MM.1S (cell line): Measurements from ENCODE around the gene CDK6.

ENCODE experiments used
- DNase-seq: peaks from one replicate; pipeline ENCODE4 v3.0.0-alpha.2; 2015
- H2AFZ ChIP-seq: fragments of 300-600 bp; sonication (generic); 2 replicates; pipeline ENCODE4 v1.6.0; 2016; ENCODE audit warnings: antibody characterized with exemption, low read length
- H3F3A ChIP-seq: fragments of 300-600 bp; sonication (generic); 2 replicates; pipeline ENCODE4 v1.6.1; 2016; ENCODE audit warnings: mild to moderate bottlenecking, antibody characterized with exemption, low read length, moderate library complexity, mixed read lengths; ENCODE audit not compliant: insufficient read depth
- H3K27ac ChIP-seq: fragments of 300-600 bp; sonication (generic); 2 replicates; pipeline ENCODE4 v1.5.1; 2016; ENCODE audit warnings: mild to moderate bottlenecking, low read length
- H3K27me3 ChIP-seq: fragments of 300-600 bp; sonication (generic); replicated peaks from 2 replicates; pipeline ENCODE4 v1.6.0; 2016; ENCODE audit warnings: low read length; ENCODE audit not compliant: insufficient read depth
- H3K36me3 ChIP-seq: fragments of 300-600 bp; sonication (generic); replicated peaks from 2 replicates; pipeline ENCODE4 v1.6.1; 2016; ENCODE audit warnings: mild to moderate bottlenecking, low read length, mixed read lengths; ENCODE audit not compliant: insufficient read depth
- H3K4me1 ChIP-seq: fragments of 300-600 bp; sonication (generic); 2 replicates; pipeline ENCODE4 v1.6.1; 2016; ENCODE audit warnings: low read length, mixed read lengths
- H3K4me2 ChIP-seq: fragments of 300-600 bp; sonication (generic); 2 replicates; pipeline ENCODE4 v1.6.0; 2016; ENCODE audit warnings: low read depth, low read length
- H3K4me3 ChIP-seq: fragments of 300-600 bp; sonication (generic); 2 replicates; pipeline ENCODE4 v1.5.1; 2016; ENCODE audit warnings: low read length, mixed read lengths
- H3K79me2 ChIP-seq: fragments of 300-600 bp; sonication (generic); 2 replicates; pipeline ENCODE4 v1.6.1; 2016; ENCODE audit warnings: mixed run types, low read length, mixed read lengths
- H3K9ac ChIP-seq: fragments of 300-600 bp; sonication (generic); 2 replicates; pipeline ENCODE4 v1.6.1; 2016; ENCODE audit warnings: low read length, mixed read lengths
- H3K9me2 ChIP-seq: fragments of 300-600 bp; sonication (generic); replicated peaks from 2 replicates; pipeline ENCODE4 v1.6.1; 2016; ENCODE audit warnings: mild to moderate bottlenecking, low read length, mixed read lengths; ENCODE audit not compliant: insufficient read depth
- H3K9me3 ChIP-seq: fragments of 300-600 bp; sonication (generic); replicated peaks from 2 replicates; pipeline ENCODE4 v1.6.1; 2016; ENCODE audit warnings: mild to moderate bottlenecking, low read length, mixed read lengths; ENCODE audit not compliant: insufficient read depth
- H4K20me1 ChIP-seq: fragments of 300-600 bp; sonication (generic); 2 replicates; pipeline ENCODE4 v1.6.1; 2016; ENCODE audit warnings: mild to moderate bottlenecking, low read length, moderate library complexity, mixed read lengths; ENCODE audit not compliant: insufficient read depth
- EZH2 ChIP-seq: fragments of 300-600 bp; sonication (generic); optimal IDR thresholded peaks from 2 replicates; pipeline ENCODE3; 2017; ENCODE audit warnings: low read depth, mild to moderate bottlenecking, antibody characterized with exemption, low read length, mixed read lengths
- EZH2phosphoT487 ChIP-seq: fragments of 300-600 bp; sonication (generic); IDR thresholded peaks from 2 replicates; pipeline ENCODE4 v1.6.1; 2018; ENCODE audit warnings: antibody characterized with exemption, low read length
- TF ChIP-seq, protein P1 (sequence below): fragments of 300-600 bp; sonication (generic); IDR thresholded peaks from 2 replicates; pipeline ENCODE4 v1.5.1; 2016; ENCODE audit warnings: antibody characterized with exemption, low read length, mixed read lengths

The CDK6 gene

DNA sequence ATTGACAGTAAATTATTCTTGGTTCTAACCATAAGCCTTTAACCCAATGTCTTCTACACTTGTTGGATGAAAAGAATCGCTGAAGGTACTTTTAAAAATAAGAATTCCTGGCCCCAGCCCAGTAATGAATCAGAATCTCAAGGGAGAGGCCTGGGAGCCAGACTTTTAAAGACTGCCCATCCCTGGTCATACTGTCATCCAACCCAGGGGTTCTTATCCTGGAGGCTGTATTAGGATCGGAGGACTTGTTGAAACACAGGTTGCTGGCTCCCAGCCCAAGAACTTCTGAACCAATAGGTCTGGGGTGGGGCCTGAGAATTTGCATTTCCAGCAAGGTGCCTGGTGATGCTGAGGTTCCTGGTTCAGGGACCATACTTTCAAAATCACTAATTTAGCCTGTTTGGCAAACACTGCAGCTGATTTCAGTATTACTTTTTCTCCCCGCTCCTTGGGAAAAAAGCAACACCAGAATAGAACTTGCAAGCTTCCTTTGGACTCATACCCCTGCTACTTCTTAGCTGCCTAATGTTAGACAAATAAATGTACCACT, 166.7 kb downstream of the CDK6 start:
- Histone ChIP-seq H3K9ac (no peak overlapping the region), H4K20me1 (no peaks in the 10 kb centered on the region), H3K4me2 (no peak overlapping the region), H3K9me2 (no peaks in the 10 kb centered on the region), H3K4me3 (no peak overlapping the region), H3K27ac (no peak overlapping the region), H2AFZ (no peak overlapping the region), H3K79me2 (peaks cover 40% of the 10 kb centered on the region), H3K9me3 (no peaks in the 10 kb centered on the region), H3F3A (no peaks in the 10 kb centered on the region; the same call in 1 of the 2 replicates), H3K4me1 (no peaks in the 10 kb centered on the region), H3K27me3 (no peaks in the 10 kb centered on the region), H3K36me3 (peaks cover 4% of the 10 kb centered on the region; the same call in 1 of the 2 replicates)
- DNase-seq, result no peak
- TF ChIP-seq EZH2 (no peak), EZH2phosphoT487 (no peak)
- TF ChIP-seq, protein P1, sequence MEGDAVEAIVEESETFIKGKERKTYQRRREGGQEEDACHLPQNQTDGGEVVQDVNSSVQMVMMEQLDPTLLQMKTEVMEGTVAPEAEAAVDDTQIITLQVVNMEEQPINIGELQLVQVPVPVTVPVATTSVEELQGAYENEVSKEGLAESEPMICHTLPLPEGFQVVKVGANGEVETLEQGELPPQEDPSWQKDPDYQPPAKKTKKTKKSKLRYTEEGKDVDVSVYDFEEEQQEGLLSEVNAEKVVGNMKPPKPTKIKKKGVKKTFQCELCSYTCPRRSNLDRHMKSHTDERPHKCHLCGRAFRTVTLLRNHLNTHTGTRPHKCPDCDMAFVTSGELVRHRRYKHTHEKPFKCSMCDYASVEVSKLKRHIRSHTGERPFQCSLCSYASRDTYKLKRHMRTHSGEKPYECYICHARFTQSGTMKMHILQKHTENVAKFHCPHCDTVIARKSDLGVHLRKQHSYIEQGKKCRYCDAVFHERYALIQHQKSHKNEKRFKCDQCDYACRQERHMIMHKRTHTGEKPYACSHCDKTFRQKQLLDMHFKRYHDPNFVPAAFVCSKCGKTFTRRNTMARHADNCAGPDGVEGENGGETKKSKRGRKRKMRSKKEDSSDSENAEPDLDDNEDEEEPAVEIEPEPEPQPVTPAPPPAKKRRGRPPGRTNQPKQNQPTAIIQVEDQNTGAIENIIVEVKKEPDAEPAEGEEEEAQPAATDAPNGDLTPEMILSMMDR, result no peak

DNA sequence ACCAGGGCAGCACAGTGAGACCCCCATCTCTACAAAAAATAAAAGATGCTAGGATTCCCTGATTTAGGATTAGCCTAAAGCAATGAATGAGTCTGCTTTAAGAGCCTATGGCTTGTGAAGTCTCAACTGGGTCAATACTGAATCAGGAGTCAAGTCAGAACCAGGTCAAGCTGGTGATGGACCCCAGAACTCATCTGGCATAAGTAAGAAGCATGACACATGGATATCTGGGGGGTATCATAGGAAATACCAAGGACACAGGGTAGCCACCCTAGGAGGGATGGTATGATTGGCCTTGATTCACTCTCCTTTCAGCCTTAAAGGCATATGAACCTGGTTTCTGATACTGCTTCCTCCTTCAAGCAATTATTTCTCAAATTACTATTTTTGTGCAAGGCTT, 167.8 kb downstream of the CDK6 start:
- Histone ChIP-seq H2AFZ (no peak overlapping the region), H3F3A (no peaks in the 10 kb centered on the region; the same call in 1 of the 2 replicates), H3K9me2 (no peaks in the 10 kb centered on the region), H3K27ac (no peak overlapping the region), H3K9ac (no peak overlapping the region), H3K4me2 (no peak overlapping the region), H3K9me3 (no peaks in the 10 kb centered on the region), H3K36me3 (peaks cover 4% of the 10 kb centered on the region; the same call in 1 of the 2 replicates), H4K20me1 (no peaks in the 10 kb centered on the region), H3K27me3 (no peaks in the 10 kb centered on the region), H3K4me3 (no peak overlapping the region), H3K79me2 (peaks cover 38% of the 10 kb centered on the region), H3K4me1 (no peaks in the 10 kb centered on the region)
- no peak for TF ChIP-seq EZH2phosphoT487
- TF ChIP-seq, protein P1, result no peak
- no peak for TF ChIP-seq EZH2
- no peak for DNase-seq

- Histone ChIP-seq H3K27me3 (no peaks in the 10 kb centered on the region), H3K4me3 (no peak overlapping the region), H3K9me2 (no peaks in the 10 kb centered on the region), H4K20me1 (no peaks in the 10 kb centered on the region), H3K79me2 (peaks cover 35% of the 10 kb centered on the region), H3K36me3 (peaks cover 4% of the 10 kb centered on the region; the same call in 1 of the 2 replicates), H3F3A (no peaks in the 10 kb centered on the region; the same call in 1 of the 2 replicates), H3K9ac (no peak overlapping the region), H2AFZ (no peak overlapping the region), H3K4me1 (no peaks in the 10 kb centered on the region), H3K9me3 (no peaks in the 10 kb centered on the region), H3K4me2 (no peak overlapping the region), H3K27ac (no peak overlapping the region)
- DNase-seq, result no peak
- TF ChIP-seq EZH2, result no peak
- TF ChIP-seq, protein P1, result no peak
- no peak for TF ChIP-seq EZH2phosphoT487
These were observed 168.4 kb downstream of the CDK6 start for GRCh38 chr7:92667816-92668535.
